Spleen (tissue), 11 donors: ENCODE measurements around the gene ADAMTS19. TPM values are rescaled to one million over a fixed set of nuclear protein-coding genes. Genes with fewer than 3 reads are reported as not detected.

Experiments used
- DNase-seq: peaks from one replicate; pipeline ENCODE4 v3.0.0-alpha.2; 2020
- H3K27ac ChIP-seq, 8 donors: fragments of 200-600 bp; sonication (generic) in 7 of 8; 1 replicate in 4 of 8; 2 replicates in 4 of 8; pipeline versions ENCODE4 v1.5.0 to v1.8.0; 2016 to 2021; ENCODE audit warnings: inconsistent platforms in 4 of 8, mild to moderate bottlenecking in 4 of 8, moderate library complexity in 1 of 8
- H3K27me3 ChIP-seq, 7 donors: fragments of 200-600 bp; sonication (generic) in 6 of 7; replicated peaks in 1 of 7; 1 replicate in 4 of 7; 2 replicates in 3 of 7; pipeline versions ENCODE4 v1.5.0 to v1.8.0; 2016 to 2021; ENCODE audit warnings: inconsistent platforms in 3 of 7, mild to moderate bottlenecking in 1 of 7
- H3K36me3 ChIP-seq, 6 donors: fragments of 200-600 bp; sonication (generic) in 5 of 6; 1 replicate in 4 of 6; 2 replicates in 2 of 6; pipeline versions ENCODE4 v1.5.0 to v1.8.0; 2016 to 2021; ENCODE audit warnings: inconsistent platforms in 2 of 6
- H3K4me1 ChIP-seq, 6 donors: fragments of 200-600 bp; sonication (generic) in 5 of 6; 1 replicate in 3 of 6; 2 replicates in 3 of 6; pipeline versions ENCODE4 v1.5.0 to v1.8.0; 2016 to 2021; ENCODE audit warnings: inconsistent platforms in 3 of 6
- H3K4me3 ChIP-seq, 8 donors: fragments of 200-600 bp; sonication (generic) in 7 of 8; 1 replicate in 4 of 8; 2 replicates in 4 of 8; pipeline versions ENCODE4 v1.5.0 to v1.8.0; 2016 to 2021; ENCODE audit warnings: inconsistent platforms in 4 of 8, mild to moderate bottlenecking in 4 of 8, moderate library complexity in 2 of 8
- H3K9me3 ChIP-seq, 8 donors: fragments of 200-600 bp; sonication (generic) in 7 of 8; 1 replicate in 4 of 8; 2 replicates in 4 of 8; pipeline versions ENCODE4 v1.5.0 to v1.8.0; 2016 to 2021; ENCODE audit warnings: inconsistent platforms in 4 of 8
- POLR2A ChIP-seq, 3 donors: fragments of 450-650 bp; IDR thresholded peaks; one replicate each; pipeline ENCODE4 v1.5.1; 2017; ENCODE audit warnings: antibody characterized with exemption in 3 of 3, mild to moderate bottlenecking in 1 of 3
- POLR2AphosphoS5 ChIP-seq, 3 donors: sonication (generic); formaldehyde crosslinking; IDR thresholded peaks; one replicate each; pipeline ENCODE4 v1.5.1; 2017; ENCODE audit warnings: antibody characterized with exemption in 3 of 3
- WGBS, 5 donors: extraction: QIAGEN DNeasy Blood & Tissue Kit in 3 of 5; methylation state at CpG; one replicate each; pipeline versions ENCODE4 v1.1.5 to v1.1.7; 2013 to 2018; 5-methylcytosine and 5-hydroxymethylcytosine counted together
- intact Hi-C: fragments of 100-400 bp; cut with DNase I; formaldehyde crosslinking; loops from one replicate; pipeline ENCODE4 v1.15.0; 2023; ENCODE audit warnings: low total_unique reads
- polyA plus RNA-seq, 3 donors: library from polyadenylated mRNA; stranded (reverse); fragments of 200-250 nt; gene quantifications; one replicate each; pipeline ENCODE4 v1.2.1, GENCODE V29; 2013
- total RNA-seq, 7 donors: library from RNA; depleted of rRNA in 3 of 7; stranded (reverse); fragments of >200 nt in 3 of 7; fragmentation: NEBNext Ultra II Directional in 4 of 7; extraction: Animal tissue kit (Norgen Biotek cat#: 25700) in 4 of 7; gene quantifications; one replicate each; pipeline versions ENCODE4 v1.1.0 to v1.2.1, GENCODE V29; 2016 to 2021
- TF ChIP-seq, protein P1 (sequence below), 11 experiments: fragments of 200-600 bp in 7 of 11; fragments of 450-650 bp in 4 of 11; sonication (generic) in 4 of 11; IDR thresholded peaks in 8 of 11; conservative IDR thresholded peaks in 3 of 11; 1 replicate in 7 of 11; 2 replicates in 4 of 11; pipeline versions ENCODE4 v1.4.0 to v1.8.0; 2016 to 2021; ENCODE audit warnings: antibody characterized with exemption in 11 of 11, inconsistent platforms in 4 of 11, mild to moderate bottlenecking in 1 of 11
- donor health status: healthy with polysubstance abuse.
- donor health status: DM: no; HTN: no; CAD: no; lungs with moderate emphysema.
- donor health status: DM: no; HTN: no; CAD: no.
- donor health status: Bipolar disorder and iron deficiency.
- donor health status: healthy.
- donor health status: DM: no; HTN: no; CAD: no.
- donor health status: DM: yes; HTN: yes; CAD: no.

ADAMTS19 gene
- total and polyA plus RNA-seq, 10 donors, result 0.02 TPM; not detected in 9

DNA sequence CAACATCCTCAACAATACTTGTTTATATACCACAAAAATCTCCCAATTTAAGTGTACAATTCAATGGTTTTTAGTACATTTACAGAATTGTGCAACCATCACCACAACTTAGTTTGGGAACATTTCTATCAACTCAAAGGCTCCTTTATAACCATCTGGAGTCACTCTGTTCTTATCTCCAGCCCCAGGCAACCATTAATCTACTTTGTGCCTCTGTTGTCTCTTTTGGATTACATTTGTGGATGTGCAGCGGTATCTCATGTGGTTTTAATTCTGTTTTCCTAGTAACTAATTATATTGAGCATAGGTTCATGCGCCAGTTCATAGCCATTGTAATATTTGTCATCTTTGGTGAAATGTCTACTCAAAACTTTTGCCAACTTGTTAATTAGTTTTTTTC lies 14.4 kb downstream of the ADAMTS19 start:
- no peak for TF ChIP-seq POLR2AphosphoS5 (IDR thresholded peaks at IDR 0.05)
- Histone ChIP-seq H3K27ac (no peak overlapping the region), H3K27me3 (no peaks in the 10 kb centered on the region), H3K4me1 (no peaks in the 10 kb centered on the region), H3K9me3 (no peaks in the 10 kb centered on the region), H3K4me3 (no peak overlapping the region), H3K36me3 (no peaks in the 10 kb centered on the region)
- DNase-seq, result no peak
- intact Hi-C loops, result no loop called here
- 85 to 94% (median 89%) methylated on average over 2 of the region's 2 CpGs for WGBS, 5 donors

DNA sequence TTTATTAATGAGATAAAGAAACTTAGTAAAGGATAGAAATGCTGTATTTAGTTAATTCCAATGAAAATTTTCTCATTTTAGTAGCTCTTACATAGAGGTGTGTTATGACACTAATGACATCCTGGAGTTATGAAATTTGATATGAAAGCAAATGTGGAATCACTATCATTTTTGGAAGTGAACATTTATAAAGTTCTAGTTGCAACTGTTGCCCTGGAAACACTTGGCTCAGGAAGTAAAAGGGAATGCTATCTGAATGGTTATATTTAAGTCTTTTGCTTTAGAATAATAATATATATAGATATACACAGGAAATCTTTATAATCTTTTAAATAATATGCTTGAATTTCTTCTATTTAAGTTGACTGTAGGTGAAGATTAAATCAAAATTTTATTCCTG lies 16.7 kb downstream of the ADAMTS19 start:
- Histone ChIP-seq H3K36me3 (no peaks in the 10 kb centered on the region), H3K4me1 (no peaks in the 10 kb centered on the region), H3K4me3 (no peak overlapping the region), H3K27me3 (no peaks in the 10 kb centered on the region), H3K9me3 (no peaks in the 10 kb centered on the region), H3K27ac (no peak overlapping the region)
- TF ChIP-seq, protein P1, sequence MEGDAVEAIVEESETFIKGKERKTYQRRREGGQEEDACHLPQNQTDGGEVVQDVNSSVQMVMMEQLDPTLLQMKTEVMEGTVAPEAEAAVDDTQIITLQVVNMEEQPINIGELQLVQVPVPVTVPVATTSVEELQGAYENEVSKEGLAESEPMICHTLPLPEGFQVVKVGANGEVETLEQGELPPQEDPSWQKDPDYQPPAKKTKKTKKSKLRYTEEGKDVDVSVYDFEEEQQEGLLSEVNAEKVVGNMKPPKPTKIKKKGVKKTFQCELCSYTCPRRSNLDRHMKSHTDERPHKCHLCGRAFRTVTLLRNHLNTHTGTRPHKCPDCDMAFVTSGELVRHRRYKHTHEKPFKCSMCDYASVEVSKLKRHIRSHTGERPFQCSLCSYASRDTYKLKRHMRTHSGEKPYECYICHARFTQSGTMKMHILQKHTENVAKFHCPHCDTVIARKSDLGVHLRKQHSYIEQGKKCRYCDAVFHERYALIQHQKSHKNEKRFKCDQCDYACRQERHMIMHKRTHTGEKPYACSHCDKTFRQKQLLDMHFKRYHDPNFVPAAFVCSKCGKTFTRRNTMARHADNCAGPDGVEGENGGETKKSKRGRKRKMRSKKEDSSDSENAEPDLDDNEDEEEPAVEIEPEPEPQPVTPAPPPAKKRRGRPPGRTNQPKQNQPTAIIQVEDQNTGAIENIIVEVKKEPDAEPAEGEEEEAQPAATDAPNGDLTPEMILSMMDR (IDR thresholded peaks at IDR 0.05 in 8 of 11, conservative IDR thresholded peaks at IDR 0.05 in 3 of 11), result no peak
- TF ChIP-seq POLR2A (IDR thresholded peaks at IDR 0.05), result no peak
- no peak for DNase-seq
- intact Hi-C loops, result no loop called here

DNA sequence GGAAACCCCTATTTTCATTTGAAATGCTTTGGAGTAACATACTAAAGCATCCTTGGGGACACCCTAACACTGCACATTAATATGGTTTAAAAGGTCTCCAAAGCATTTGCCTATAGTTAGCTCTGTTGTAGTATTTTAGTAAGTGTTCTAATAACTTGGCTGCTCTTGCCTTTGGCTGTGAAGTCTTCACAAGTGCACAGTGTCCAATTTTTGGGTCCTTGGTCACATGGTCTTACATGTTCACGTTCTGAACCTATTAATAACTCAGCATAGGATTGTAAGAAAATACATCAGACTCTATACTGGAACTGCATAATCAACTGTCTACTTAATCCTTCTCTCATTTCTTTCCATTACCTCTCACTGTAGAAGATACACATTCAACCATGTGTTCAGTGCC lies 17.4 kb downstream of the ADAMTS19 start:
- intact Hi-C loops, result no loop called here
- Histone ChIP-seq H3K4me1 (no peaks in the 10 kb centered on the region), H3K36me3 (no peaks in the 10 kb centered on the region), H3K4me3 (no peak overlapping the region), H3K9me3 (no peaks in the 10 kb centered on the region), H3K27me3 (no peaks in the 10 kb centered on the region), H3K27ac (no peak overlapping the region)
- no peak for DNase-seq
- 45 to 67% (median 54%) methylated on average over 1 of the region's 1 CpG for WGBS, 5 donors
- TF ChIP-seq, protein P1 (IDR thresholded peaks at IDR 0.05 in 8 of 11, conservative IDR thresholded peaks at IDR 0.05 in 3 of 11), result no peak
- TF ChIP-seq POLR2AphosphoS5 (IDR thresholded peaks at IDR 0.05), result no peak
- no peak for TF ChIP-seq POLR2A (IDR thresholded peaks at IDR 0.05)

DNA sequence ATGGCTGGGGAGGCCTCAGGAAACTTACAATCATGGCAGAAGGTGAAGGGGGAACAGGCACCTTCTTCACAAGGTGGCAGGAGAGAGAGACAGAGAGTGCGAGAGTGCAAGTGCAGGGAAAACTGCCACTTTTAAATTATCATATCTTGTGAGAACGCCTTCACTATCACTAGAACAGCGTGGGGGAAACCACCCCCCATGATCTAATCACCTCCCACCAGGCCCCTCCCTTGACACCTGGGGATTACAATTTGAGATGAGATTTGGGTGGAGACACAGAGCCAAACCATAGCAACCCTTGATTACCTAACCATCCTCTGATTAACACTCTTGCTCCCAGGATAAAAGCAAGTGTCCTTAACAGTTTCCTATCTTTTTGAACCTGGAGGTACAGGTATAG lies 21.1 kb downstream of the ADAMTS19 start:
- no peak overlapping the region for H3K4me3 ChIP-seq
- WGBS, 5 donors, result 72 to 88% (median 79%) methylated on average over 3 of the region's 3 CpGs
- no peak for TF ChIP-seq POLR2A (IDR thresholded peaks at IDR 0.05)
- TF ChIP-seq, protein P1 (IDR thresholded peaks at IDR 0.05 in 8 of 11, conservative IDR thresholded peaks at IDR 0.05 in 3 of 11), result no peak
- TF ChIP-seq POLR2AphosphoS5 (IDR thresholded peaks at IDR 0.05), result no peak
- DNase-seq, result no peak
- no peaks in the 10 kb centered on the region for H3K4me1 ChIP-seq
- intact Hi-C loops, result no loop called here
- no peak overlapping the region for H3K27ac ChIP-seq
- no peaks in the 10 kb centered on the region for H3K27me3 ChIP-seq
- H3K9me3 ChIP-seq, result no peaks in the 10 kb centered on the region
- H3K36me3 ChIP-seq, result no peaks in the 10 kb centered on the region

DNA sequence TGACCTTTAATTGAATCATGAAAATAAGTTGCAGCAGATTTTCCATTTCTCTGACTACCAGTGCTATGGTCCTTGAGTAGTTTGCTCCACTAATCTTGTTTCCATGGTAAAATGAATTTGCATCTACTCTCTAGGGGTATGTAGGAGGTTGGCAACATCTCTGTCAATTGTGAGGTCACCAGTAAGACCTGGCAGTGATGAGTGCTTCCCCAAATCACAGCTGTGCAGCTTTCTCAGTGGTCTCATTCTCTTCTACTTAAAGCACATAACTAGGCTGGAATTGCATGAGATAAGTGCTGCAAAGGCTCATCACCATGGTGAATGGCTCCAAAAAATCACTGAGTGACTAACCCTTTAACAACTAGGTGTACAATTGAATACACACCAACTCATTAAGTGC lies 36.3 kb downstream of the ADAMTS19 start:
- TF ChIP-seq POLR2A (IDR thresholded peaks at IDR 0.05) (no peak), POLR2AphosphoS5 (IDR thresholded peaks at IDR 0.05) (no peak)
- TF ChIP-seq, protein P1 (IDR thresholded peaks at IDR 0.05 in 8 of 11, conservative IDR thresholded peaks at IDR 0.05 in 3 of 11), result no peak
- no peak for DNase-seq
- intact Hi-C loops, result no loop called here

More for the DNA sequence above, 36.3 kb downstream of the ADAMTS19 start:
- H3K4me1 ChIP-seq, result no peaks in the 10 kb centered on the region
- H3K9me3 ChIP-seq, result no peaks in the 10 kb centered on the region
- H3K27me3 ChIP-seq, result no peaks in the 10 kb centered on the region
- no peak overlapping the region for H3K27ac ChIP-seq
- no peaks in the 10 kb centered on the region for H3K36me3 ChIP-seq
- no peak overlapping the region for H3K4me3 ChIP-seq
